OCI-LY7 (cell line): ENCODE results near the gene PTGES3L. TPM values are rescaled to one million over a fixed set of nuclear protein-coding genes. Genes with fewer than 3 reads are reported as not detected.

Experiments used
- BruUV-seq: library from RNA; stranded (reverse); fragments of 400-500 nt; replicated peaks from 2 replicates; lab custom pipeline; 2021; lab: Mats Ljungman, UMichigan
- CTCF ChIA-PET: fragments of 300-600 bp; sonication (Branson Sonifier 250); formaldehyde crosslinking; loops from one replicate; lab custom pipeline; 2022; ENCODE audit warnings: antibody characterized with exemption; ENCODE audit not compliant: unreplicated experiment; lab: Charles Lee
- POLR2A ChIA-PET: fragments of 300-600 bp; sonication (Branson Sonifier 250); formaldehyde crosslinking; loops from one replicate; lab custom pipeline; 2022; ENCODE audit warnings: antibody characterized with exemption; lab: Charles Lee
- DNase-seq: peaks from one replicate; pipeline ENCODE4 v3.0.0-alpha.2; 2015; ENCODE audit warnings: low spot score
- H2AFZ ChIP-seq: fragments of 200-600 bp; sonication (generic), shearing (Covaris generic); 2 replicates; pipeline ENCODE4 v1.6.1; 2014; ENCODE audit warnings: mild to moderate bottlenecking, antibody characterized with exemption, low read length, moderate library complexity
- H3K27ac ChIP-seq: fragments of 200-600 bp; sonication (generic); 2 replicates; pipeline ENCODE4 v1.5.1; 2014; ENCODE audit warnings: mixed run types, low read depth, mild to moderate bottlenecking, moderate library complexity, low read length, inconsistent platforms; ENCODE audit not compliant: poor library complexity, severe bottlenecking
- H3K36me3 ChIP-seq: fragments of 200-600 bp; sonication (generic); 2 replicates; pipeline ENCODE4 v1.6.1; 2014; ENCODE audit warnings: mild to moderate bottlenecking, antibody characterized with exemption, low read length, moderate library complexity, mixed read lengths; ENCODE audit not compliant: insufficient read depth
- H3K4me1 ChIP-seq: fragments of 200-600 bp; sonication (generic); 2 replicates; pipeline ENCODE4 v1.5.1; 2014; ENCODE audit warnings: mild to moderate bottlenecking, low read length; ENCODE audit not compliant: insufficient read depth, poor library complexity, severe bottlenecking
- H3K4me2 ChIP-seq: fragments of 200-600 bp; sonication (generic); 2 replicates; pipeline ENCODE4 v1.6.1; 2014; ENCODE audit warnings: mild to moderate bottlenecking, low read length
- H3K4me3 ChIP-seq: fragments of 200-600 bp; sonication (generic); 2 replicates; pipeline ENCODE4 v1.5.1; 2014; ENCODE audit warnings: mild to moderate bottlenecking, low read depth, low read length; ENCODE audit not compliant: poor library complexity, severe bottlenecking
- H3K79me2 ChIP-seq: fragments of 200-600 bp; sonication (generic); 2 replicates; pipeline ENCODE4 v1.6.1; 2016; ENCODE audit warnings: low read depth, mild to moderate bottlenecking, low read length, moderate library complexity, mixed read lengths; ENCODE audit not compliant: insufficient read depth
- H3K9me2 ChIP-seq: fragments of 200-600 bp; sonication (generic); 2 replicates; pipeline ENCODE4 v1.6.1; 2016; ENCODE audit warnings: mild to moderate bottlenecking, low read length, mixed read lengths; ENCODE audit not compliant: insufficient read depth
- H3K9me3 ChIP-seq: fragments of 200-600 bp; sonication (generic); 2 replicates; pipeline ENCODE4 v1.6.1; 2014; ENCODE audit warnings: mild to moderate bottlenecking, mixed run types, low read length, mixed read lengths
- H4K20me1 ChIP-seq: fragments of 200-600 bp; sonication (generic); 2 replicates; pipeline ENCODE4 v1.6.1; 2014; ENCODE audit warnings: mild to moderate bottlenecking, antibody characterized with exemption, low read length, moderate library complexity, mixed read lengths; ENCODE audit not compliant: insufficient read depth
- CTCF ChIP-seq: fragments of 200-600 bp; sonication (generic); conservative IDR thresholded peaks from 2 replicates; pipeline ENCODE4 v1.5.1; 2014; ENCODE audit warnings: mild to moderate bottlenecking, antibody characterized with exemption, low read length, moderate library complexity, mixed read lengths
- EZH2phosphoT487 ChIP-seq: fragments of 200-600 bp; sonication (generic); IDR thresholded peaks from 2 replicates; pipeline ENCODE4 v1.6.1; 2018; ENCODE audit warnings: low read depth, borderline replicate concordance, mild to moderate bottlenecking, mixed run types, antibody characterized with exemption, low read length, moderate library complexity, mixed read lengths
- intact Hi-C: fragments of 100-400 bp; cut with micrococcal nuclease; formaldehyde crosslinking; loops from one replicate; pipeline ENCODE4 v1.10.0; 2022; ENCODE audit not compliant: unreplicated experiment
- total RNA-seq, 2 experiments: library from RNA; depleted of rRNA in 1 of 2; stranded (reverse); fragments of >200 nt in 1 of 2; shearing (Covaris generic) in 1 of 2; gene quantifications; 2 replicates each; pipeline ENCODE4 v1.2.3, GENCODE V29; 2014 to 2022

PTGES3L gene
- total RNA-seq, 2 experiments from 2014 or later, result 0.13 to 2.1 TPM

GRCh38 chr17:43025766-43026537, 46.1 kb upstream of the PTGES3L start:
- no peaks in the 10 kb centered on the region for H3K36me3 ChIP-seq
- no peaks in the 10 kb centered on the region for H3K9me3 ChIP-seq
- H3K4me1 ChIP-seq, result peaks cover 17% of the 10 kb centered on the region
- H3K4me2 ChIP-seq, result no peak overlapping the region; the same call in 1 of the 2 replicates
- BruUV-seq, result no TSS peak
- DNase-seq, result no peak
- no peak overlapping the region for H2AFZ ChIP-seq
- CTCF ChIA-PET, result no interaction called here
- no peaks in the 10 kb centered on the region for H3K79me2 ChIP-seq
- intact Hi-C loops, result loop anchor here (2.0 kb wide), 1 partner anchor 291 kb away; no protein-coding TSS in a partner anchor
- POLR2A ChIA-PET, result no interaction called here
- H3K4me3 ChIP-seq, result no peak overlapping the region
- no peaks in the 10 kb centered on the region for H3K9me2 ChIP-seq
- TF ChIP-seq EZH2phosphoT487 (no peak), CTCF (no peak)
- no peak overlapping the region for H3K27ac ChIP-seq
- H4K20me1 ChIP-seq, result no peaks in the 10 kb centered on the region

GRCh38 chr17:43025290-43025657, 45.4 kb upstream of the PTGES3L start:
- H4K20me1 ChIP-seq, result no peaks in the 10 kb centered on the region
- no peak for DNase-seq
- TF ChIP-seq EZH2phosphoT487 (no peak), CTCF (no peak)
- intact Hi-C loops, result loop anchor here (2.0 kb wide), 1 partner anchor 292 kb away; no protein-coding TSS in a partner anchor
- H3K79me2 ChIP-seq, result no peaks in the 10 kb centered on the region
- peak overlapping the region; percentile 88; the same call in 1 of the 2 replicates for H3K4me2 ChIP-seq
- peak overlapping the region; percentile 67 for H3K4me3 ChIP-seq
- BruUV-seq, result no TSS peak
- no peaks in the 10 kb centered on the region for H3K36me3 ChIP-seq
- H3K9me3 ChIP-seq, result no peaks in the 10 kb centered on the region
- ChIA-PET POLR2A (interaction anchor here (1.1 kb wide), 1 partner anchor 13 kb away, joined by 3 read pairs; no protein-coding TSS in a partner anchor), CTCF (no interaction called here)
- H3K9me2 ChIP-seq, result no peaks in the 10 kb centered on the region
- no peak overlapping the region for H2AFZ ChIP-seq
- H3K27ac ChIP-seq, result no peak overlapping the region
- H3K4me1 ChIP-seq, result peaks cover 19% of the 10 kb centered on the region
